HG03175 (cell line): ENCODE measurements around the gene MAP1LC3B2.
A peak's percentile ranks its signal among the peaks of the same experiment; 100 is the strongest.

ENCODE experiments used
- ATAC-seq: cut with Tn5 transposase; IDR thresholded peaks from one replicate; pipeline ENCODE4 v1.9.1; 2021; ENCODE audit warnings: mild to moderate bottlenecking, moderate library complexity; ENCODE audit not compliant: unreplicated experiment

The MAP1LC3B2 gene

GRCh38 chr12:116559162-116559935 lies at the start of gene MAP1LC3B2:
MAP1LC3B2 (plus strand) TSS chr12:116559381; CDS start chr12:116575943, 16,562 bp downstream.
- peak; percentile 82 for ATAC-seq

GRCh38 chr12:116513944-116514343 lies 45.2 kb upstream of the MAP1LC3B2 start:
- no peak for ATAC-seq

- ATAC-seq = no peak
Observed at GRCh38 chr12:116515684-116516083, 43.5 kb upstream of the MAP1LC3B2 start.

- ATAC-seq = no peak
Observed at GRCh38 chr12:116516657-116517056, 42.5 kb upstream of the MAP1LC3B2 start.

- no peak for ATAC-seq
Observed at GRCh38 chr12:116517431-116518045, 41.6 kb upstream of the MAP1LC3B2 start.

GRCh38 chr12:116520225-116520760 lies 38.9 kb upstream of the MAP1LC3B2 start:
- no peak for ATAC-seq

GRCh38 chr12:116520801-116521471 lies 38.2 kb upstream of the MAP1LC3B2 start:
- no peak for ATAC-seq

- no peak for ATAC-seq
Observed at GRCh38 chr12:116524311-116524710, 34.9 kb upstream of the MAP1LC3B2 start.

- ATAC-seq = no peak
Observed at GRCh38 chr12:116524964-116525379, 34.2 kb upstream of the MAP1LC3B2 start.

GRCh38 chr12:116525418-116526001 lies 33.7 kb upstream of the MAP1LC3B2 start:
- ATAC-seq = no peak

- ATAC-seq = no peak
Observed at GRCh38 chr12:116528065-116528464, 31.1 kb upstream of the MAP1LC3B2 start.

GRCh38 chr12:116528498-116528897 lies 30.7 kb upstream of the MAP1LC3B2 start:
- ATAC-seq = no peak

- ATAC-seq = no peak
Observed at GRCh38 chr12:116529048-116529447, 30.1 kb upstream of the MAP1LC3B2 start.

GRCh38 chr12:116529686-116530085 lies 29.5 kb upstream of the MAP1LC3B2 start:
- ATAC-seq = no peak

GRCh38 chr12:116532428-116532827 lies 26.8 kb upstream of the MAP1LC3B2 start:
- no peak for ATAC-seq

GRCh38 chr12:116532986-116533342 lies 26.2 kb upstream of the MAP1LC3B2 start:
- peak; percentile 15 for ATAC-seq

- peak; percentile 69 for ATAC-seq
Observed at GRCh38 chr12:116533343-116534251, 25.6 kb upstream of the MAP1LC3B2 start.

- ATAC-seq = no peak
Observed at GRCh38 chr12:116534311-116535121, 24.7 kb upstream of the MAP1LC3B2 start.

GRCh38 chr12:116535241-116535640 lies 23.9 kb upstream of the MAP1LC3B2 start:
- no peak for ATAC-seq
